Dermis microvascular lymphatic vessel endothelial cell (primary cell): ENCODE measurements around the gene PLP1. TPM values are rescaled to one million over a fixed set of nuclear protein-coding genes. Genes with fewer than 3 reads are reported as not detected.
"Not testable (repeated sequence)": the region's sequence is repeated elsewhere in the genome, so short reads cannot be mapped to it uniquely, and the experiment has no call there.

Experiments
- DNase-seq, 2 donors: peaks; one replicate each; pipeline versions ENCODE4 v3.0.0 to v3.0.0-alpha.2; 2010; ENCODE audit warnings: low read depth in 2 of 2
- total RNA-seq: library from RNA; depleted of rRNA; stranded (reverse); fragments of >200 nt; gene quantifications from 2 replicates; pipeline ENCODE4 v1.2.1, GENCODE V29; 2014

The PLP1 gene, protein sequence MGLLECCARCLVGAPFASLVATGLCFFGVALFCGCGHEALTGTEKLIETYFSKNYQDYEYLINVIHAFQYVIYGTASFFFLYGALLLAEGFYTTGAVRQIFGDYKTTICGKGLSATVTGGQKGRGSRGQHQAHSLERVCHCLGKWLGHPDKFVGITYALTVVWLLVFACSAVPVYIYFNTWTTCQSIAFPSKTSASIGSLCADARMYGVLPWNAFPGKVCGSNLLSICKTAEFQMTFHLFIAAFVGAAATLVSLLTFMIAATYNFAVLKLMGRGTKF
- 0.13 and 1.0 TPM in 2 replicates for total RNA-seq

DNA sequence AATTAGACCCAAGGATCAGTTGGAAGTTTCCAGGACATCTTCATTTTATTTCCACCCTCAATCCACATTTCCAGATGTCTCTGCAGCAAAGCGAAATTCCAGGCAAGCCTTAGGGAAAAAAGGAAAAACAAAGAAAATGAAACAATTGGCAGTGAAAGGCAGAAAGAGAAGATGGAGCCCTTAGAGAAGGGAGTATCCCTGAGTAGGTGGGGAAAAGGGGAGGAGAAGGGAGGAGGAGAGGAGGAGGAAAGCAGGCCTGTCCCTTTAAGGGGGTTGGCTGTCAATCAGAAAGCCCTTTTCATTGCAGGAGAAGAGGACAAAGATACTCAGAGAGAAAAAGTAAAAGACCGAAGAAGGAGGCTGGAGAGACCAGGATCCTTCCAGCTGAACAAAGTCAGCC is at the start of gene PLP1:
TSS of gene PLP1 (plus strand) at position 295 of the 400 bp plus-strand sequence. CDS start 156 bp downstream, outside the sequence.
- no peak for DNase-seq

DNA sequence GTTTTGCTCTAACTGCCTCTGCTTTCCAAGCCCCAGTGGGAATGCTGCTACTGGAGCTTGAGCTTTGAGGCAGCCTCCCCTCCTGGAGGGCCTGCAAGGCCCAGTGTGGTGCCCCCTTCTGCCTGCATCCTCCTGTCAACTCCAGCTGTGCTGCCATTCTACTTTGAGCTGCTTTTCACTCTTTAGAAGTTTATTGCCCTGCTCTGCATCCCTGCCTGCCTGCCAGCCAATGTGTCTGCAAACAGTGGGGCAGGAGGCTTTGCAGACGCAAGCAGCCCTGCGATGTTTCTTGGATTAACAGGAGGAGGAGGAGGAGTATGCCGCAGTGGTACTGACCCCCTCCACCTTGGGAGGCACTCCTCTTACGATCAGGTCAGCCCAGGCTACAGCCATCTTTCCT is 49.5 kb upstream of the PLP1 start:
- DNase-seq, result no peak

DNA sequence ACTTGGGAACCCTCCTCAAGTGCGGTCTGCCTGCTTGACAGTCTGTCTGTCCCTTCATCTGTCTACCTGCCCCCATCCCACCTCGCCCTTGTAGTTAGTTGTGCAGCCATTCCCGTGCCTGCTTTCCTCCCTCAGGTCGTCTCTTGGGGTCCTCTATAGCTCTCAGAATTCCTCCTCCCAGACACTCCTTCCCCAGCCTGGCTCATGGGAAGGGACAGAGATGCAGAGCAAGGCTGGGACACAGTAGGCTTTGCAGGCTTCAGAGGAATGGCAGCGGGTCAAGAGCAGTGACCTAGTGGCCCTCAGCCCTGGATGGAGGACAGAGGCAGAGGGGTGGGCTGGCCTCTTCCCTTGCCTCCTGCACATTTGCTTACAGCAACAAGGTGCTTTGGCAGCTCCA is 47.6 kb upstream of the PLP1 start:
- DNase-seq, result no peak

GRCh38 chrX:103730147-103730795 is 46.4 kb upstream of the PLP1 start:
- DNase-seq, result peak in 1 of 2 donors; percentile 40

DNA sequence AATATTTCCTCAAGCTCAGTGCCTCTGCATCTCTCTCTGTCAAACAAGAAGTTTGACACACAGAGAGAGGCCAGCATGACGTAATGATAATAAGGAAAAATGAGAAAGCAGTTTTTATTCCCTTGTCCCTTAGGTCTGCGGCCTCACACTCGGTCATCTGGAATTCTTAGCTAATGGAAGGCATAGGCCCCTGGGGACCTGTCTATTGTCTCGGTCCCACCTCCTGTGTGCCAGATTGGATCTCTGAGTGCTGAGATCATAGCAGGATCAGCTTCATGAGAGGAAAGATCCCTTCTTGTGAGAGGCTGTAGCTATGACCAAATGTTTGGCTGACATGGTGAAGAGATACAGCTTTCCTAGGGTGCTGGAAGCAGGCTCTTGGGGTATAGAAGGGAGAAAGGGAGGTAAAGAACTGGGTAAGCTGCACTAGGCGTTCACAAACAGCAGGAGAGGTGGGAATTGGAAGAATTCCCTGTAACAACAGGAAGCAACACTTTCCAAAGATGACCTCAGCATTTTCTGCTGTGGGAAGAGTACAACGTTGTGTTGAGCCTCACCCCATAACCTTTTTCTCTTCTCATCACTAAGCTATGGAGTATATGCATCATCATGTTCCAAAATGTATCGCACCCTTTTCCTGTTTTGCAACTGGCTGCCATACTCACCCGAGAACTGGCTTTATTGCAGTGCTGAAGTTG is 45.7 kb upstream of the PLP1 start:
- DNase-seq, result peak; percentile 89 to 91

DNA sequence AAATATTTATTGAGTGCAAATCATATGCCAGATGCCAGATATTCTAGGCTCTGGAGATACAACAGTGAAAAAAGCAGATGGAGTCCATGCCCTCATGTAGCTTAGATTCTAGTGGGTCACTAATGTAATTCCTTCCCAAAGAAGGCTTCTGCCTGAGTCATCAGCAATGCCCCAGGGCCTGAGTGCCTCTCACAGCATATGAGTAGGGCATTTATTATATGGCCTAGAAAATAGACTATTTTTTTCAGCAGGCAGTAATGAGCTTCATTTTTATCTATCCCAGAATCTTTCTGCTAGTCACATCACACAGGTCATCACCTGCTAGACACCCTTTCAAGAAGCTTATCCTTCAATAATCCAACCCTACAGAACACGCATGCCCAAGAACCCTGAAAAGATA is 43.6 kb upstream of the PLP1 start:
- DNase-seq, result no peak

GRCh38 chrX:103734125-103734760 is 42.4 kb upstream of the PLP1 start:
- peak in 1 of 2 donors; percentile 17 for DNase-seq

DNA sequence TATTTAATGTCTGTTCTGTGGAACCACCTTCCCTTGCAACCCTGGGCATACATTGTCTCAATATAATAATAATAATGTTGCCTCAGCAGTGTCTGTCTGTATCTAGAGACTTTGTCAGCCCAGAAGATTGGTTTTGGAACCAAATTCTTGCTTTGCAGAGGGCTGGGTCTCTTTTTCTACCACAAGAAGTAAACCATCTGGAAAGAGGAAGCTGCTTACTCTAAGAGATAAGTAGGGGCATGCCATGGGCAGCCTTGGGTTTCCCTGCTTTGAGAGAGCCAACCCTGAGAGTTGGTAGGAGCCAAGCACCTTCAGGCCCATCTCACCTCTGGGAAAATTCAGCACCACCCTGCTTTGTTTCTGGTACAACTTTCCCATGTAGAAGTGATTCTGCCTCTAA is 38.9 kb upstream of the PLP1 start:
- no peak for DNase-seq

DNA sequence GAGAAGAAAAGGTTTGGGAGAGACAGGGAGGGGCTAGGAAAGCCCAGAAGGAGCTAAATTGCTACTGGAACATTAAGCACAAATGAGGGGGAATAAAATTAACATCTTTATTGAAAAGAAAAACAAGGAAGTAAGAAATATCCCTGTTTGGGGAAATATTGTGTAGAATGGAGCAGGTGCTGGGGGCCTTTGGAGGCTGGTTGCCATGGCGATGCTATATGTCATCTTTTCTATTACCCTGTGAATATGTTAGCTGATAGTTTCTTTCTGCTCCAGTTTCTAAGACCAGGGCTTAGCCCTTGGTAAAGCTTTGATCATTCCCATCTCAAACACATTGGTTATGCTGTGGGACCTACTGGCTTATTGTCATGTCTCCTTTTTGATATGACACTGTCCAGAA is 37.2 kb upstream of the PLP1 start:
- no peak for DNase-seq

DNA sequence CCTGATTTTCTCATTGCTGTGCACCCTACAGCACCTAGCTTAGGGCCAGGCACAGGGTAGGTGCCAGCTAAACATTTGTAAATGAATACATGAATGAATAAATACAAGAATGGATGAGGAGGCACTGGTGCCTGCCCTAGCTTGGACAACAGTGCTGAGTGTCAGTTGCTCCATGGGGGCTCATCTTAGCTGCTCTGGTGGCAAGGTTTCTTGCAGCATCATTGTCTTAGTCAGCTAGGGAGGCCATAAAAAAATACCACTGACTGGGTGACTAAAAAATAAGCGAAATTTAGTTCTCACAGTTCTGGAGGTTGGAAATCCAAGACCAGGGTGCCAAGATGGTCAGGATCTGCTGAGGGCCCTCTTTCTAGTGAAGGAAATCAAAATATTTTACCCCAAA is 34.8 kb upstream of the PLP1 start:
- DNase-seq, result no peak

DNA sequence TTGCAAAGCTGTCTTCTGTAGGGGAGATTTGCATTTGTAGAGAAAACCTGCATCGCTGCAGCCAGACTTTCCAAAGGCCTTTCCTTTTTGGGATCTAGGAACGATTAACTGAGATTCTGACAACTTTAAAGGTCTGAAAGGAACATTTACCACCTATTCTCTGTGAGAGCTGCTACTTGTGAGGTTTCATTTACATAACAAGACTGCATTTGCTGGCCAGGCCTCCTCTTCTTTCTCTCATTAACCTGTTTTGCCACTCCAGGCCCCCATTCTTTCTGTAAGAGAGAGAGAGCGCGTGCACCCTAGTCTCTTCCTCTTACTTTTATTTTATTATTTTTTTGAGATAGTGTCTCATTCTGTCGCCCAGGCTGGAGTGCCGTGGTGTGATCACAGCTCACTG is 34.3 kb upstream of the PLP1 start:
- no peak for DNase-seq

DNA sequence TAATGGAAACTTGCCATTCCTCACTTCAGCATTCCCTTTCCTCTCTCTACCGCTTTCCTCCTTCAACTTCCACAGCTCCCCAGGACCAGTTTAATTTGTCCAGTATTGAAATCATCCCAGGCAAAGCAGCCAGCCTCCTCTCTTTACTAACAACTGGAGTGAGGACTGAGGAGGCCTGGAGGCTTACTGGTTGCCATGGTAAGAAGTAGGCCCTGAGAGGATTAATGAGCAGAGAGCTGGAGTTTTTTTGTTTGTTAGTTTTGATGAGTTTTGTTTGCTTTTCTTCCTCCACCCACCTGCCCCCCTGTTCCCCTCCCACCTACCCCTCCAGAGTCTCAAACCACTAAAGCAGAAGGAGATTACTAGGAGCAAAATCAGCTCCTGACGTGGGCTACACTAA is 29.5 kb upstream of the PLP1 start:
- DNase-seq, result no peak

GRCh38 chrX:103754401-103754800 is 22.2 kb upstream of the PLP1 start:
- no peak for DNase-seq

DNA sequence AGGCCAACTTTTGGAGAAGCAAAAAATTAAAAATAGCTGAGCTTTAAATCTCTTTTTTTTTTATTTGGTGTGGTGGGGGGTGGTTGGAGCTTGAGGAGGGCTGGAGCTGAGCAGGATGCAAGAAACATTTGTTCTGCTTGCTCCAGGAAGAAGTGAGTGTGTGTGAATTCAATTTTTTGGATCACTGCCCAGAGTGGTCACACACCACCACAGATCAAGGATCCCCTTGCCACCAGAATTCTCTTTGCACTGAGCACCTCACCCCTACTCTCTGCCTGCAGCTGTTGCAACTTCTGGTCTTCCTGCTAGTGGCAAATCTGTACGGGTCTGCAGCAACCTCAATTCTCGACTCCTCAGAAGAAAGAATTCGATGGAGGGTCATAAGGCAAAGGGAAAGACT is 19.9 kb upstream of the PLP1 start:
- DNase-seq, result no peak

DNA sequence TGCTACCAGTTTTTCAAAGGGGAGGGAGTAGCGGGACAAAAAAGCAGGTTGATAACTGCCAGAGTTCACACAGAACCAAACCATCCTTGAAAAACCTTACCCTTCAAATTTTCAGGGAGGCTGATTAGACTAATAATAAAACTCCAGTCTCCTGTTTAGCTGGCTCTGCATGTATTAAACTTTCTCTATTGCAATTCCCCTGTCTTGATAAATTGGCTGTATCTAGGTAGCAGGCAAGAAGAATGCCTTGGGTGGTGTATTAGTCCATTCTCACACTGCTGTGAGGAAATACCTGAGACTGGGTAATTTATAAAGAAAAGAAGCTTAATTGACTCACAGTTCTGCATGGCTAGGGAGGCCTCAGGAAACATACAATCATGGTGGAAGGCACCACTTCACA is 18.1 kb upstream of the PLP1 start:
- no peak for DNase-seq

GRCh38 chrX:103763541-103763940 is 13.1 kb upstream of the PLP1 start:
- not testable (repeated sequence) for DNase-seq

DNA sequence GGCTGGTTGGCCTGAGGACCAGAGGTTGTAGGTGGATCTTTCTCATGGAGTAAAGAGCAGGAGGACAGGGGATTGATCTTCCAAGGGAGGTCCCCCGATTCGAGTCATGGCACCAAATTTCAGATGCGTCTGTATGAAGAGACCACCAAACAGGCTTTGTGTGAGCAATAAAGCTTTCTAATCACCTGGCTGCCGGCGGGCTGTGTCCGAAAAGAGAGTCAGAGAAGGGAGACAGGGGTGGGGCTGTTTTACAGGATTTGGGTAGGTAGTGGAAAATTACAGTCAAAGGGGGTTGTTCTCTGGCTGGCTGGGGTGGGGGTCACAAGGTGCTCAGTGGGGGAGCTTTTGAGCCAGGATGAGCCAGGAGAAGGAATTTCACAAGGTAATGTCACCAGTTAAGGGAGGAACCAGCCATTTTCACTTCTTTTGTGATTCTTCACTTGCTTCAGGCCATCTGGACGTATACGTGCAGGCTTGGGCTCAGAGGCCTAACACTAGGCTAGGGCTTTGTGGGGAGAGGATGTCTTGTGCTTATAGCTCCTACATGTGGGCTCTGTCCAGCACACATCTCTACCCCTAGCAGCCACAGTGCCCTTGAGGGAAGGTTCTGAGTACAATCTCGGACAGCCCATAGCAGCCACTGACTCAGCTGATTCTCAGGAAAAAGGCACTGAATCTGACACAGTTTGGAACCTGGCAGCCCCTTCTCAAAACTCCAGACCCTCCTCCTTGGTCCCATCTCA is 9.7 kb upstream of the PLP1 start:
- DNase-seq, result not testable (repeated sequence)

GRCh38 chrX:103773445-103773844 is 3.2 kb upstream of the PLP1 start:
- no peak for DNase-seq

DNA sequence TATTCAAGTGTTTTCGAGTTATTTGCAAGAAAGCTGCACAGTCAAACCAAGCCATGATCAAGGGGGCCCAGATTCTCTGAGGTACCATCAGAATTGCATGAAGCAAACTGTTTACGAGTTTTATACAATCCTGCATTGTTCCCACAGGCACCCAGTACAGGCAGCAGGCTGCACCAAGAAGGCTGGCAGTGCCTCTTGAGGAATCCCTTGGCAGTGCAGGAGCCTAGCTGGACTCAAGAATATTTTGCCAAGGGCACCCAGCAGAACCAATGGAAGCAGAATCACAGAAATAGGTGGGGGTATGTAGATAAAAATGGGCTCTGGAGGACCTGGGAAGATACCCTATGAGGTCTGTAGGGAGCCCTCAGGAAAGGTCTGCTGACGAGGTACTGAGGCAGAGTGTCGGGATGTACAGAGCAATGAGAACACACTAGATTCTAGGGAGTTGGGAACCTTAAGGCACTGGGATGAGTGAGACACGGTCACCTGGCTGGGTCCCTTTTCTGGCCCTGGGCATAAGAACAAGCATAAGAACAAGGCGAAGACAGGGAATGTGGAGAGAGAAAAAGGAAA is 2.5 kb upstream of the PLP1 start:
- DNase-seq, result peak; percentile 55 to 57

- peak; percentile 58 to 74 for DNase-seq
These were observed 2.6 kb downstream of the PLP1 start for GRCh38 chrX:103779141-103779789.
